A549 (cell line): ENCODE measurements around the gene LRFN3. TPM values are rescaled to one million over a fixed set of nuclear protein-coding genes. Genes with fewer than 3 reads are reported as not detected.
A peak's percentile ranks its signal among the peaks of the same experiment; 100 is the strongest.

Source experiments
- ATAC-seq, 2 experiments: fragments of 200-7000 bp in 1 of 2; fragments of >200 bp in 1 of 2; cut with Nextera tagmentation in 1 of 2; cut with Tn5 transposase in 1 of 2; 3 replicates each; pipeline versions ENCODE4 v1.8.0 to v1.9.1; 2018 to 2020; ENCODE audit warnings: mild to moderate bottlenecking in 1 of 2, moderate library complexity in 1 of 2
- CTCF ChIA-PET: fragments of 300-600 bp; sonication (Branson Sonifier 250); formaldehyde crosslinking; extraction: SDS; loops from one replicate; lab custom pipeline; 2021; ENCODE audit warnings: antibody characterized with exemption, inconsistent platforms; lab: Yijun Ruan, JAX
- POLR2A ChIA-PET: fragments of 350-600 bp; formaldehyde crosslinking; extraction: SDS; loops from one replicate; lab custom pipeline; 2021; ENCODE audit warnings: antibody characterized with exemption, inconsistent platforms; lab: Yijun Ruan, JAX
- DNase-seq, 2 experiments: peaks; one replicate each; pipeline versions ENCODE4 v3.0.0 to v3.0.0-alpha.2; 2011 to 2016; ENCODE audit warnings: low read depth in 1 of 2, low spot score in 1 of 2
- FAIRE-seq: peaks from 2 replicates; lab custom pipeline; 2011; peaks lifted over from hg19 to GRCh38; lab: Jason Lieb, UNC
- H3K27ac ChIP-seq, 2 experiments: fragments of >200 bp; sonication (Bioruptor Twin); formaldehyde crosslinking; 3 replicates each; pipeline ENCODE4 v1.5.1; 2016 to 2017
- H3K4me1 ChIP-seq: fragments of >200 bp; sonication (Bioruptor Twin); formaldehyde crosslinking; 3 replicates; pipeline ENCODE4 v1.6.1; 2016
- H3K4me2 ChIP-seq: fragments of >200 bp; sonication (Bioruptor Twin); formaldehyde crosslinking; 3 replicates; pipeline ENCODE4 v1.6.1; 2016
- H3K4me3 ChIP-seq: fragments of >200 bp; sonication (Bioruptor Twin); formaldehyde crosslinking; 3 replicates; pipeline ENCODE4 v1.5.1; 2016
- H3K9me3 ChIP-seq: fragments of >200 bp; sonication (Bioruptor Twin); formaldehyde crosslinking; 3 replicates; pipeline ENCODE4 v1.6.1; 2016
- CBX2 ChIP-seq: fragments of 200-600 bp; sonication (generic); IDR thresholded peaks from 2 replicates; pipeline ENCODE4 v1.6.1; 2016; ENCODE audit warnings: low read depth, mild to moderate bottlenecking, borderline replicate concordance
- EHMT2 ChIP-seq: fragments of 200-600 bp; sonication (generic); IDR thresholded peaks from 2 replicates; pipeline ENCODE4 v1.6.1; 2016; ENCODE audit warnings: antibody characterized with exemption, low read depth, mild to moderate bottlenecking, moderate library complexity
- EP300 ChIP-seq, 2 experiments: fragments of >200 bp; sonication (Bioruptor Twin); formaldehyde crosslinking; IDR thresholded peaks; 2 replicates in 1 of 2; 3 replicates in 1 of 2; pipeline ENCODE4 v1.6.1; 2016 to 2017
- ESRRA ChIP-seq: fragments of 150-350 bp; IDR thresholded peaks from 2 replicates; pipeline ENCODE4 v1.6.1; 2014; ENCODE audit warnings: mild to moderate bottlenecking, low read length, borderline replicate concordance
- FOSB ChIP-seq: fragments of 250-450 bp; sonication (Bioruptor Pico); IDR thresholded peaks from 2 replicates; pipeline ENCODE4 v1.5.0; 2020; ENCODE audit warnings: mild to moderate bottlenecking, moderate library complexity
- GATA3 ChIP-seq: IDR thresholded peaks from 2 replicates; pipeline ENCODE4 v1.6.1; 2012; ENCODE audit warnings: borderline replicate concordance
- HDAC2 ChIP-seq: fragments of 200-600 bp; sonication (generic); IDR thresholded peaks from 2 replicates; pipeline ENCODE4 v1.6.1; 2016
- HOXB5 ChIP-seq: fragments of 250-450 bp; sonication (Bioruptor Pico); IDR thresholded peaks from 2 replicates; pipeline ENCODE4 v1.5.0; 2020; ENCODE audit warnings: mild to moderate bottlenecking, moderate library complexity
- JUNB ChIP-seq: fragments of >200 bp; sonication (Bioruptor Twin); formaldehyde crosslinking; IDR thresholded peaks from 2 replicates; pipeline ENCODE4 v1.6.1; 2016
- KDM1A ChIP-seq: fragments of 200-600 bp; sonication (generic); IDR thresholded peaks from 2 replicates; pipeline ENCODE4 v1.6.1; 2016; ENCODE audit warnings: low read depth, mild to moderate bottlenecking
- MAFK ChIP-seq: fragments of 450-650 bp; IDR thresholded peaks from 2 replicates; pipeline ENCODE4 v1.6.1; 2014; ENCODE audit not compliant: partially characterized antibody
- MAZ ChIP-seq: fragments of 150-350 bp; IDR thresholded peaks from 2 replicates; pipeline ENCODE4 v1.6.1; 2014; ENCODE audit warnings: antibody characterized with exemption, low read depth, low read length, borderline replicate concordance
- NFE2L2 ChIP-seq: fragments of 150-350 bp; conservative IDR thresholded peaks from 2 replicates; pipeline ENCODE4 v1.6.1; 2014; ENCODE audit warnings: low read length
- NPAS2 ChIP-seq: fragments of 250-450 bp; sonication (Bioruptor Pico); IDR thresholded peaks from 2 replicates; pipeline ENCODE4 v1.8.0; 2022; ENCODE audit warnings: mild to moderate bottlenecking, moderate library complexity, borderline replicate concordance
- NR3C1 ChIP-seq: fragments of >200 bp; sonication (Bioruptor Twin); formaldehyde crosslinking; IDR thresholded peaks from 3 replicates; pipeline ENCODE4 v1.6.1; 2017
- POLR2A ChIP-seq: IDR thresholded peaks from 2 replicates; pipeline ENCODE4 v1.6.1; 2012; ENCODE audit warnings: mild to moderate bottlenecking, low read length
- REST ChIP-seq: fragments of 200-600 bp; sonication (generic); IDR thresholded peaks from 2 replicates; pipeline ENCODE4 v1.6.1; 2016; ENCODE audit warnings: antibody characterized with exemption, mild to moderate bottlenecking, moderate library complexity
- RFX5 ChIP-seq: fragments of 450-650 bp; IDR thresholded peaks from 2 replicates; pipeline ENCODE4 v1.7.1; 2014; ENCODE audit warnings: antibody characterized with exemption, mild to moderate bottlenecking, moderate library complexity
- TFCP2L1 ChIP-seq: fragments of 250-450 bp; sonication (Bioruptor Pico); IDR thresholded peaks from 2 replicates; pipeline ENCODE4 v1.5.0; 2021; ENCODE audit warnings: mild to moderate bottlenecking
- ZC3H11A ChIP-seq: fragments of 450-650 bp; IDR thresholded peaks from 2 replicates; pipeline ENCODE4 v1.6.1; 2014; ENCODE audit warnings: antibody characterized with exemption, mild to moderate bottlenecking
- ZFP36 ChIP-seq: fragments of 450-650 bp; IDR thresholded peaks from 2 replicates; pipeline ENCODE4 v1.6.1; 2014; ENCODE audit warnings: borderline replicate concordance; ENCODE audit not compliant: partially characterized antibody
- ZNF302 ChIP-seq: fragments of 250-450 bp; sonication (Bioruptor Pico); IDR thresholded peaks from 2 replicates; pipeline ENCODE4 v1.9.0; 2021; ENCODE audit warnings: inconsistent platforms, mild to moderate bottlenecking, moderate library complexity
- WGBS: methylation state at CpG from one replicate; pipeline ENCODE4 v1.1.6; 2017; ENCODE audit errors: missing lambda C conversion rate; 5-methylcytosine and 5-hydroxymethylcytosine counted together
- polyA plus RNA-seq, 4 experiments: library from polyadenylated mRNA; depleted of rRNA in 3 of 4; stranded (reverse); fragments of >200 nt; fragmentation: RNase III in 1 of 4; extraction: RNeasy Plus Mini Kit Qiagen cat#74134 plus additional on column Dnase treatment in 1 of 4; gene quantifications; 2 replicates in 3 of 4; 3 replicates in 1 of 4; pipeline ENCODE4 v1.2.3, GENCODE V29; 2011 to 2017
- TF ChIP-seq, protein P1 (sequence below): fragments of 250-450 bp; sonication (Bioruptor Pico); IDR thresholded peaks from 2 replicates; pipeline ENCODE4 v1.5.0; 2021; ENCODE audit warnings: mild to moderate bottlenecking, moderate library complexity, borderline replicate concordance
- TF ChIP-seq, protein P2 (sequence below): IDR thresholded peaks from 2 replicates; pipeline ENCODE4 v1.6.1; 2012

Gene LRFN3
- polyA plus RNA-seq, 2 of the 4 experiments (the other 2 are of a cell fraction), result 2.4 to 16.6 TPM

DNA sequence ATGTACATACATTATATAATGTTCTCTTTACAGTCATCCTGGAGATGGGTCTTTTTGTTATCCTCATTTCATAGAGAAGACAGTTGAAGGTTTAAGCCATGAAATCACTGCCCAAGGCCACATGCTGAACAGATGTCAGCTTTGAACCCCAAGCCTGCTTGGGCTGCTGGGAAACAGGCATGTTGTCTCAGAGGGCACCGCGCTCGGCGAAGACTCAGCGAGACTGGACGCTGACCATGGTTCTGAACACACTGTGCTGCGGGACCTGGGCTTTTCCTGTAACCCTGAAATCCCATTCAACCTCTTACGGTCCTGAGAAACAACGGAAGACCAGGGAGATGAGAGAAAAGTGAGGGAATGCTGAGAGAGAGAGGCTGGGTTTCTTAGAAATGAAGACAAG, 27.3 kb downstream of the LRFN3 start (continued):
- TF ChIP-seq NR3C1 (no peak), HOXB5 (CRISPR knock-in tag) (0 out of 2 replicates have a peak, but pooled peaks have one; percentile 33), NFE2L2 (no peak), CBX2 (no peak), GATA3 (no peak), ESRRA (no peak), KDM1A (no peak)

DNA sequence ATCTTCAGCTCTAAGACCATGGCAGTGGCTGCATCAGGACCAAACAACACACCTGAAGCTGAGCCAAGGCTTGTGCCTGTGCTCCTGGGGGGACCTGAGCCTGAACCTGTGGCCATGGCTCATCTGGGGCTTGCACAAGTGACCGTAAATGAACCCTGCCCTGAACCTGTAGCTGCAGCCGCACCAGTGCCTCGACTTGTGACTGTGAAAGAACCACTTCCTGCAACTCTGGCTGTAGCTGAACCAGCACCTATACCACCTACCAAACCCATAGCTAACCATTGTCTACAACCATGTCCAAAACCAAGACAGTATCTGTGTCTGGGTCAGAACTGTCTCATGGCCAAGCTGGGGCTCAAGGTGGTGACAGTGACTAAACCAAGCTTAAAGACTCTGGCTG, 30.6 kb downstream of the LRFN3 start:
- no peak for ATAC-seq

GRCh38 chr19:35973487-35973886, 37.3 kb downstream of the LRFN3 start:
- peak in 1 of 2 experiments; percentile 39 for DNase-seq
- Histone ChIP-seq H3K9me3 (no peaks in the 10 kb centered on the region), H3K4me3 (no peak overlapping the region), H3K4me2 (no peak overlapping the region), H3K4me1 (no peaks in the 10 kb centered on the region), H3K27ac (no peak overlapping the region)
- no peak for FAIRE-seq
- ChIA-PET CTCF (interaction anchor here (0.7 to 1.7 kb wide), 2 partner anchors 11 to 872 kb away, joined by 3 to 6 read pairs; no protein-coding TSS in a partner anchor), POLR2A (no interaction called here)
- TF ChIP-seq TFCP2L1 (no peak), POLR2A (no peak), RFX5 (no peak), REST (peak; percentile 35; the same call in 1 of the 2 replicates)
- WGBS, result 6% methylated on average over 8 of the region's 8 CpGs
- peak; percentile 34 to 49; a peak in 4 of 6 replicates for ATAC-seq

More for the DNA sequence above, 30.6 kb downstream of the LRFN3 start:
- 31% methylated on average over 3 of the region's 3 CpGs for WGBS
- ChIA-PET CTCF (interaction anchor here (1.2 to 2.7 kb wide), 5 partner anchors 10 to 265 kb away, joined by 3 to 8 read pairs (median 6); no protein-coding TSS in a partner anchor), POLR2A (no interaction called here)
- Histone ChIP-seq H3K27ac (no peak overlapping the region), H3K9me3 (no peaks in the 10 kb centered on the region), H3K4me2 (no peak overlapping the region), H3K4me3 (no peak overlapping the region), H3K4me1 (no peaks in the 10 kb centered on the region)
- FAIRE-seq (peak; percentile 32), DNase-seq (no peak)
- TF ChIP-seq EP300 (IDR thresholded peaks at IDR 0.05), result no peak
- TF ChIP-seq ZC3H11A, result no peak
- no peak for TF ChIP-seq ZFP36
- TF ChIP-seq FOSB (CRISPR knock-in tag), result no peak
- TF ChIP-seq GATA3, result no peak

- Histone ChIP-seq H3K4me1 (no peaks in the 10 kb centered on the region), H3K4me3 (no peak overlapping the region), H3K4me2 (no peak overlapping the region), H3K27ac (no peak overlapping the region), H3K9me3 (no peaks in the 10 kb centered on the region)
- ChIA-PET CTCF (interaction anchor here (0.5 to 2.6 kb wide), 11 partner anchors 10 to 465 kb away, joined by 3 to 10 read pairs (median 5); no protein-coding TSS in a partner anchor), POLR2A (interaction anchor here (0.6 kb wide), 1 partner anchor 92 kb away, joined by 3 read pairs; no protein-coding TSS in a partner anchor)
- no peak for ATAC-seq
- peak in 1 of 2 experiments; percentile 64 for DNase-seq
- 31% methylated on average over 5 of the region's 5 CpGs for WGBS
- FAIRE-seq, result peak; percentile 97
- TF ChIP-seq HDAC2, result no peak
- TF ChIP-seq KDM1A, result no peak
- TF ChIP-seq EHMT2, result peak; percentile 98
- TF ChIP-seq MAZ, result no peak
- TF ChIP-seq, protein P1, sequence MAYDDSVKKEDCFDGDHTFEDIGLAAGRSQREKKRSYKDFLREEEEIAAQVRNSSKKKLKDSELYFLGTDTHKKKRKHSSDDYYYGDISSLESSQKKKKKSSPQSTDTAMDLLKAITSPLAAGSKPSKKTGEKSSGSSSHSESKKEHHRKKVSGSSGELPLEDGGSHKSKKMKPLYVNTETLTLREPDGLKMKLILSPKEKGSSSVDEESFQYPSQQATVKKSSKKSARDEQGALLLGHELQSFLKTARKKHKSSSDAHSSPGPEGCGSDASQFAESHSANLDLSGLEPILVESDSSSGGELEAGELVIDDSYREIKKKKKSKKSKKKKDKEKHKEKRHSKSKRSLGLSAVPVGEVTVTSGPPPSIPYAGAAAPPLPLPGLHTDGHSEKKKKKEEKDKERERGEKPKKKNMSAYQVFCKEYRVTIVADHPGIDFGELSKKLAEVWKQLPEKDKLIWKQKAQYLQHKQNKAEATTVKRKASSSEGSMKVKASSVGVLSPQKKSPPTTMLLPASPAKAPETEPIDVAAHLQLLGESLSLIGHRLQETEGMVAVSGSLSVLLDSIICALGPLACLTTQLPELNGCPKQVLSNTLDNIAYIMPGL (CRISPR knock-in tag), result no peak
- TF ChIP-seq JUNB, result no peak
- TF ChIP-seq ESRRA, result no peak
- TF ChIP-seq, protein P2, sequence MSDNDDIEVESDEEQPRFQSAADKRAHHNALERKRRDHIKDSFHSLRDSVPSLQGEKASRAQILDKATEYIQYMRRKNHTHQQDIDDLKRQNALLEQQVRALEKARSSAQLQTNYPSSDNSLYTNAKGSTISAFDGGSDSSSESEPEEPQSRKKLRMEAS, result no peak
- no peak for TF ChIP-seq MAFK
- TF ChIP-seq NFE2L2, result no peak
- no peak for TF ChIP-seq ZNF302
- no peak for TF ChIP-seq NPAS2
- TF ChIP-seq FOSB (CRISPR knock-in tag), result no peak
These were observed 39.5 kb downstream of the LRFN3 start for GRCh38 chr19:35975608-35976214.
